ENCODE measurements around the gene CACNA1C.
"Not testable (repeated sequence)": the region's sequence is repeated elsewhere in the genome, so short reads cannot be mapped to it uniquely, and the experiment has no call there.

CACNA1C gene

DNA sequence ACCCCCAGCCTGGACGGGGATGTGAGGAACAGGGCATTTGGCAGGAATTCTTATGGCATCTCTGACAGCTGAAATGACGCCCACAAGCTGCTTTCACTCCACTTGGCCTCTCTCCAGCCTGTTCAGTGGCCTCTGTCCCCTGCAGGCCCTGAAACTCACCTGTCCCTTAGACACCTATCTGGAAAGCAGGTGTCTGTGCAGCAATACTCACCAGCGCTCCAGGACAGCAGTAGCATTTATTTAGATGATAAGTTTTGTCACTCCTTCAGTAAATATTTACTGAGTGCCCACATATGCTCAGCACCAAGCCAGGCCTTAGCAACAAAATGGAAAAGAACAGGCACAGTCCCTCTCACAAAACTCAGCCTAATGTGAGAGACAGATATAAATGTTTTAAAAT is 430.9 kb downstream of the CACNA1C start:
- DNase-seq (ENCODE audit: low read depth in 2 of 2), result no peak

DNA sequence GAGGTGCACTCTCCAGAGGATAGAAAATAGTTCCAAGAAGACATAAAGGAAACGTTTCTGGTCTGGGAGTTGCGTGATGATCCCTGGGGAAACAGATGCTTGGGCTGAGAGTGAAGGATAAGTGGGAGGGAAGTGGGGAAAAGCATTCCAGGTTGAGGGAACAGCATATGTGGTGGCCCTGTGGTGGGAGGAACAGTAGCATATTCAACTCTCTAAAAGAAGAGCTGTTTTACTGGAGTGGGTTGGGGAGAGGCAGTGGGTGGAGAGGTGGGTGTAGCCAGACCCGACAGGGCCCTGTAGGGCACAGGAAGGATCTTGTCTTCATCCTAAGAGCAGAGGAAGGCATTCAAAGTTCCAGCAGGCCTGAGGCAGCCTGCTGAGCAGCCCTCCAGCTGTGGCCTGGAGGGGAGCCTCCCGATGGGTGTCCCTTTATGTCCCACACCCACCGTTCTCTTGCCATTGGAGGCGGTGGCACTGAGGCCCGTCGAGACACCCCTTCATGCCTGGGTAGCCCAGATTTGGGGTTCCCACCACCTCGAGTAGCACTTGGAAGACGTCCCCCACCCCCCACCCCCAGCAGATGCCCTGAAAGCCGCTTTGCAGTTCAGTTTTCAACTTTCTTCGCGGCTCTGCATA is 431.5 kb downstream of the CACNA1C start:
- DNase-seq (ENCODE audit: low read depth in 2 of 2), result no peak

DNA sequence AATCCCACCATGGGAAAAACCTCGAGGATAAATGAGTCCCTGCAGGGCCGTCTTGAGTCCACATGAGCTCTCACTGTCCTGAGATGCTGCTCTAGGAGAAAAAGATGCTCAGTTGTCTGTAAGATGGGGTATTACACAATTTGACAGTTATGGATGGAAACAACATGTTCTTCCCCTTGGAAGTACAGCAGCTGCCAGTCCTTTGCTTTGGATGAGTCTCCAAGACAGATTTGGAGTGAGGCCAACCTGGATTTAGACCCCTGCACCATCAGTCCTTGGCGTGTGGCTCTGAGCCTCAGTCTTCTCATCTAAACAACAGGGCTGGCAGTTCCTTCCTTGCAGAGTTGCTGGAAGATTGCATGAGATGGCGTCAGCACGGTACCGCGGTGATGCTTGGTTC is 432.9 kb downstream of the CACNA1C start:
- no peak for DNase-seq (ENCODE audit: low read depth in 2 of 2)

DNA sequence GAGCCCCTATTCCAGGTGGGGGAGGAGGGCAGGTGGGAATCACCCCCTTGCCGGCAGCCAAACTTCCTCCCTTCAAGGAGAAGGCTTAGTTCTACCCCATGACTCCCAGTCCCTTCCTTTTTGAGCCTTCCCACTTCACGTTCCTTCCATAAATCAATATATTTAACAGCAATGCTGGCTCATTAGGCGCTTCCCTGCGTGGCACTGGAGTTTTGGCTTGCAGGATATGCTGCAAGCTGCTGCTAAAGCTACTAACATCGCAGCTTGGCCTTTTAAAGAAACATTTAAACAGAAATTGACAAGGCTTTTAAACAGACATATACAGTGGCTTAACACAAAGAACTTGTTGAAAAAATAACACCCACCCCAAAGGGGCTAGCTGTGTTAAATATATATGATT is 434.0 kb downstream of the CACNA1C start:
- DNase-seq (ENCODE audit: low read depth in 2 of 2), result no peak

DNA sequence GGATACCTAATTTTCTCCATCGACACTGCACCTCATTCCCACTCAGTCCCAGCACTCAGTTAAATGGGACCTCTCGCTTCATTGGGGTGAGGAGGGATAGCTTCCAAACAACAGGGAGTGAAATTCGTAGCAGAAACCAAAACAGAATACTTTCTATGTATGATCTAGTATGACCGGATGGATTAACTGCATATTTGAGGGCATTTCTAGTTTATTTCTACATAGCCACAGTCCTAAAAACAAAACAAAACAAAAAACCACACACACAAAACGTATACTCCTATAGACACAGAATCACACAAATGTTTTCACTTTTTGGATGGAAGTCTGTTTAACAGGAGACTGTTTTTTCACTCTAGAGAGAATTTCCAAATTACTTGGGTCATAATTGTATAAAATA is 434.5 kb downstream of the CACNA1C start:
- DNase-seq (ENCODE audit: low read depth in 2 of 2), result no peak

DNA sequence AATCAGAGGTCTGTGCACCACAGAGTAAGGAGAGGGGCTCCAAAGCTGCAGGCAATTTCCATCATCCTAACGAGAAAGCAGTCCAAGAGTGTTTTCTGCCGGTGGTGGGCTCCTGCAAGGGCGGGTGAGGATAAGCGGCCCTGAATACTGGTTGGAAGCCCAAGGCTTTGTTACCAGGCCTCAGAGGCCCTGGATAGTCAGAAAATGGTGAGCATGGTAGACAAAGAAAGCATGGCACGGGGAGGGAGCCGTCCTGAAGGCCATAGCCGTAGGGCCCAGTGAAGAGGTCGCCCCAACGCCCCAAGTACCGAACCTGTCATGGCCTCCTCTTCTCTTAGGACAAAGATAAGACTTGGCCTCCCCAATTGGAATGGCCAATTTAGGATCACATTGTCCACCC is 435.3 kb downstream of the CACNA1C start:
- DNase-seq (ENCODE audit: low read depth in 2 of 2), result no peak

DNA sequence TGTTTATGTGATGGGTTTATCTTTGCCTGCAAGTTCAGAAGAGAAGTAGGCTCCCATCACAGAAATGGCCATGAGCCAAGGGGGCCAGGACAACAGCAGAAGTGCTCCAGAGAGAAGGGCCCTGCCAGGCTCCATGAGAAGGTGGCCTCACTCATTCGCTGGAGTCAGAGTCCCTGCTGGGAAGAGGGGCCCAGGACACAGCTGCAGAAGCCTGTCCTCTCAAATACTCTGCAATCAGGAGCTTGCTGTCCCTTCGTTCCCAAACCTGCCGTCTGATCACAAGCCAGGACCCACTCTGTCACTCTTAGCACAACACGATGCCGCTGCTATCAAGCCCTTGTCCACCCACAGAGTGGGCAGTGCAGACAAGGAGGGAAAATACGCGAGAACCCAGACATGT is 435.8 kb downstream of the CACNA1C start:
- no peak for DNase-seq (ENCODE audit: low read depth in 2 of 2)

DNA sequence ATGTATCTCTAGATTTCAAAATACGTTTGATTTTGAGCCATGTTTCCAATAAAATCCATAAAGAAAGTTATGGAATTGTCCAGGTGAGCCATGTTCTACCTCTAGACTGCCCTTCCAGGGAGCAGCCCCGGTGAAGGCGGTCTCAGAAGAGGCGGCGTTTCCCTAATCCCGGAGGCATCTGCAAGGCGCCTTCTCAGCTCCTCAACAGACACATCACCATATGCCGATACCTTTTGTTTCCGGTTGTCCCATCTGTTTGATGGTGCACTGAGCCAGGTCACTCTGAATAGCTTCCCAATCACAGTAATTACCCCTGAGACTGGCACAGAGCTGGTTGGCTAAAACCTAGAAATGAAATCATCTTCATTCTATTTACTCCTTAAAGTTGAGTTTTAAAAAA is 436.5 kb downstream of the CACNA1C start:
- no peak for DNase-seq (ENCODE audit: low read depth in 2 of 2)

DNA sequence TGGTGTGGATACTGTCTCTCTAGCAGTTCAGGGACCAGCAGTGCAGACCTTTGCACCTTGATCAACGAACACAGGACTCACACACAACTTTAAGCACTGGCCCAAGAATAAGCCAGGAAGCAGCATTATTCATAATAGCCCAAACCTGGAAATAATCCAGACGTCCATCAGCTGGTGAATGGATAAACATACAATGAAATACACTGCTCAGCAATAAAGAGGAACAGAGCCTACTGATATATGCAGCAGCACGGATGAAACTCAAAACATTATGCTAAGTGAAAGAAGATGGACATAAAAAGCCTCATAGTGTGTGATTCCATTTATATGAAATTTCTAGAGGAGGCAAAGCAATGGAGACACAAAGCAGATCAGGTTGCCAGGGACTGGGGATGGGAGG is 438.0 kb downstream of the CACNA1C start:
- DNase-seq (ENCODE audit: low read depth in 2 of 2), result no peak

DNA sequence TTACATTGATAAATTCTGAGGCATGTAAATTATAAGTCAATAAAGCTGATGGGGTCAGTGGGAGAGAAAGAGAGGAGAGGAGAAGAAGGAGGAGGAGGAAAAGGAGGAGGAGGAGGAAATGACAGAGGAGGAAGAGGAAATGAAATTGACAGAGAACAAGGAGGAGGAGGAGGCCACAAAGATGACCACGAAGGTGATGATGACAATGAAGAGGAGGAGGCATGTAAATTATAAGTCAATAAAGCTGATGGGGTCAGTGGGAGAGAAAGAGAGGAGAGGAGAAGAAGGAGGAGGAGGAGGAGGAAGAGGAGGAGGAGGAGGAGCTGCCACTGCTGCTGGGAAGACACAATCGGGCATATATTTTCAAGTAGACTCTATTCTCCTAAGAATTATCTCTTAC is 438.6 kb downstream of the CACNA1C start:
- not testable (repeated sequence) for DNase-seq (ENCODE audit: low read depth in 2 of 2)

DNA sequence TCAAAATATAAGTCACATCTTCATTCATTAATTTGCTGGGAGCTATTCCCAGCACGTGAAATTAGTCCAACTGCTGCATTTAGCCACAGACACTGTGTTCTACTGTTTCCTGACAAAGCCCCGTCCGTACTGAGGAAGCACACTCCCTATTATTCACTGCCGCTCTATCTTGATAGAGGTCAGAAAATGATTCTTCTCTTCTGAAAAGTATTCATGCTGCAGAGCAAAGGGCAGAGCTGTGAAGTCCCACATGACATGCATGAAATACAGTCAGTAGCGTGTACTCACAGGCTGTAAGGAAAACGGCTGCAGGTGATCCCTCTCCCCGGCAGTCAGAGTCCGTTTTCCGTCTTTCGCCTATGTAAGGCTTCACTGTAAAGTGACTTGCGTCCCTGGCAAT is 439.4 kb downstream of the CACNA1C start:
- DNase-seq (ENCODE audit: low read depth in 2 of 2), result no peak

DNA sequence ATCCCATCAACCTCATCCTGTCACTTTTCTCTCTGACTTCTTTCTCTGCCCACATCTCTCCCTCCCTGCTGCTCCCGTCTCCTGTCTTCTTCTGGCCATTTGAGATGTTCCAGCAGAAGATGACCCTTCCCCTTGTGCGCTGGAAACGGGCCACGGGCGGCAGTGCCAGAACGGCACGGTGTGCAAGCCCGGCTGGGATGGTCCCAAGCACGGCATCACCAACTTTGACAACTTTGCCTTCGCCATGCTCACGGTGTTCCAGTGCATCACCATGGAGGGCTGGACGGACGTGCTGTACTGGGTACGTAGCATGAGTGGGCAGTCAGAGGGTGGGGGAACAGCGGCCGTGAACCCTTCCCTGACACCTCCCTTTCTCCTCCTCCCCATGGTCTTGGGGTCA is 440.3 kb downstream of the CACNA1C start:
- no peak for DNase-seq (ENCODE audit: low read depth in 2 of 2)

DNA sequence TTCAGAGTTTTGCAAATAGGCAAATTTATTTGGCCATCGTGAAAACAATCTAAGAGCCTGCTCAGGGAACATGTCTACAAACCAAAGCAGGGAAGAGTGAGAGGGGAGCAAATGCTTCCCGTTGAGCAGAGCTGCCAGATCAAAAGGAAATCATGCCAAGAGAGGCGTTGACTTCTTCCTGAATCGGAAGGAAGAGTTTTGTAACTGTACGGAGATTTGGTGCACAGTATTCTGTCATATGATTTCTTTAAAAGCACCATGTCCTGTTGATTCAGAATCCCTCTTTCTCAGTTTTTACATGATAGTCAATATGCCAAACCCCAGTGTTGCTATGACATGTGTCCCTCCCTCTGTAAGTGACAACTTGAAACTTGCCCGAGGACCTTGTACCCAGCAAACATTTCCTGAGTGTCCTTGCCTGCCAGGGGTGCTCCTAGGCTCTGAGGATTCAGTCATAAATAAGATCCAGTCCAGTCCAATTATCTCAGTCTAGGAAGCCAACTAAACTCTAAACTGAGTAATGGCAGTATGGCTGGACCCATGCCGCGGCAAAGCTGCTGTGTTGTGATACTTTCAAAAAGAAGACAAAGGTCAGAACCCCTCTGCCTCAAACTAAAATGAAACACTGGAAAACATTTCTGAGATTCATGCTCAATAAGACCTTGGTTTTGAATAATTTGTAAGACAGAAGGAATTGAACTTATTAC is 441.9 kb downstream of the CACNA1C start:
- no peak for DNase-seq (ENCODE audit: low read depth in 2 of 2)

DNA sequence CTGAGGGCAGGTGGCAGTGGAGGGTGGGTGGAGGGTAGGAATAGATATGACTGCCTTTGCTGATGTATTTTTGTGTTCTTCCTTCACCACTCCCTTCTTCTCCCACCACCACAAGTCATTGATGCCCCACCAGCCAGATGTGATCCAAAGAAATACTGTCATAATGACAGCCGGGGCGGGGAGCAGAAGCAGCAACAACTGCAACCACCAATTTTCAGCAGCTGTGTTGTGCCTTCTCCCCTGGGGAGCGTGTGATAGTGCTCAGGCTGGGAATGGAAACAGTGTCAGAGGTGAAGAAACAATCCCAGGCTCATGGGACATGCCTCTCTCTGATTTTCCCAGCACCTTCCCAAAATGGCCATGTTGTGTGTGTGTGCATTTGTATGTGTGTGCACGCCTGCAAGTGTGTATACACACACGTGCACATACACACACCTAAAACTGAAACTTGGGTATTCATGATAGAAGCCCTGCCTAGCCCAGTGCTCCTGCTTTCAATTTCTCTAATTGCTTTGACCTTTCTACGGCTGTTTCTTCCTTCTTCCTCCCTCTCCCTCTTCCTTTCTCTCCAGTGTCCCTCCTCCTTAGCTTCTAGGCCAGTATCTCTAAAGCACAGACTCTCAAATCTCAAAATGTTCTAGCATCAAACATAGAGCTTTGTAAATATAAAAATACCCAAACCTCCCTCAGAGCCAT is 442.8 kb downstream of the CACNA1C start:
- DNase-seq (ENCODE audit: low read depth in 2 of 2), result no peak

DNA sequence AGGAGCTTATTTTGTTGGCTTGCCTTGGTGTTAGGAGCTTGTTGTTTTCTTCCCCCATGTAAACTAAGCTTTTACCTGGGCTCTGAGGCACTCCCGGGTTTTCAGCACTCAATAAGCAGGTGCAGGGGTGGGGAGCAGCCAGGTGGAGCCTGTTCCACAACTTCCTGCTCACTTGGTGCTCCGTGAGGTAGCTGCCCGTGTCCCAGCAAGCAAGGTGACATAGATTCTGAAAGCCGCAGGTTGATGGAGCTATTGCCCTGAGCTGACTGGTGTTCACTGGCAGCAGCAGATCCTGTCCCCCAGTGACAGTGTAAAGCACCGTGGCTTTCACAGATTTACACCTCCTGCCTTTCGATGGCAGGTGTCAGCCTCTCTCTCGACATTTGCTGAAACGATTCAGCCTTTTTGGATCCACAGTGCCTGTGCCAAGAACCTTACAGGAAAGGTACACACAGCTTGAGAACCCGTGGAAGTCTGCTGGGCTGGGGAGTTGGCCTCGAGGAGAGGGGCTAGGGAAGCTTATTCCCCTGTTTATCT is 446.2 kb downstream of the CACNA1C start:
- DNase-seq (ENCODE audit: low read depth in 2 of 2), result no peak

DNA sequence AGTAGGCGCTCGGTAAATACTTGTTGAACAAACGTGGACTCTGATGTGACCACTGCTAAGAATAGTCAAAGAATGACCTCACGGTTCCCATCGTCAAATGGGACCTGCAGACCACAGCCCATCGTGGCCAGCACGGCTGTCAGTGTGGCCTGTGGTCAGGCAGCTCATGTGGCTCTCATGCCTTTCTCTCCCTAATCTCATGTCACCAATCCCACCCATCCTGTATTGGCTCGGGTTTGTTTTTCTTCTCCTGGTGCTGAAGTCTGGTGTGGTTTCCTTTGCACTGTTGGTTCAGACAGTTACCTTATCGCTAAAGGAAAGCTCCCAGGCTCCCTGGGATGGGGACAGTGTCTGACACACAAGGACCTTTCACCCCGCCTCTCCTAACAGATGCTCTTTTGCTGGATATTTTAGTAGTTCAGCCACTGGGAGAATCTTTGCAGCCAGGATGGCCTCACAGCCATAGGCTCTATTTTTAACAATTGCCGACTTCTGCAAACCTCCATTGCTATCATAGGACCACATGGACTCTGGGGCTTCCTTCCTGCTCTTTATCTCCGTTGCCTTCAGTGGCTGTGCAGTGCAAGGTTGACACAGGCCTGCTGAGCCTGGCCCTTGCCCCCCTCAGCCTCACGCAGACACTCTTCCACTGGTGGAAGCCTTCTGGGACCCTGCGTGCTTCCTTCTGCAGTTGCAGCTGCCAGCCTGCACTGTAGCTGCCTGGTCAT is 448.8 kb downstream of the CACNA1C start:
- no peak for DNase-seq (ENCODE audit: low read depth in 2 of 2)

DNA sequence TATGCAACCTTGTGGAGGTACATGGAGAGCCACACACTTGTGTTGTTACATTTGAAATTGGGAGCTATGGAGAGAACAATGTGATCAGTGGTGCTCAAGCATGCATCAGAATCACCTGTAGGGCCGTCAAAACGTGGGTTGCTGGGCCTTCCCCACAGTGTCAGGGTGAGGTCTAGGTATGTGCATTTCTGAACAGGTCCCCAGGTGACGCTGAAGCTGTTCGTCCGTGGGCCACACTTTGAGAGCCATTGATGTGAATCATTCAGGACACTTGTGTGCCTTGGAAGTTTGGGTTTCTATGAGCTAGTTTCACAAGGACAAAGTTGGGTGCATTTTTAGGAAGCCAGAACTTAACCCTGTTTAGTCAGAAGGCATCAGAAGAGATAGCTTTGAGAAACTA is 450.2 kb downstream of the CACNA1C start:
- no peak for DNase-seq (ENCODE audit: low read depth in 2 of 2)

DNA sequence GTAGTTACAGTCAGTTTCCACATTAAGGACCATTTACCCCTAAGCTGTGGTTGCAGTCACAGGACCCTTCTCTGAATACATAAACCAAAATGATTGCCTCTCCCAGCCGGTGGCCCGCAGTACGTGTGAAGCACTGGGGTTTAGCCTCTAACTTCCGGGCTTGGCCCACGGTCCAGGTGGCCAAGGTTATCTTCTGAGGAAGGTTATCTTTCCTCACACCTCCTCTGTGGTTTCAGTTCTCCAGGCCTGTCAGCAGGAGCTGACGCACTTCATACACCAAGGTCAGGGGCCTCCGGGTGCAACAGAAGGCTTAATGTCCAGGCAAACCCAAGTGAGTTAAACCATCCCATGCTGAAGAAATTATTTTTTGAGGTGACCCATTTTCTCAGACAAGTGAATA is 451.0 kb downstream of the CACNA1C start:
- no peak for DNase-seq (ENCODE audit: low read depth in 2 of 2)

DNA sequence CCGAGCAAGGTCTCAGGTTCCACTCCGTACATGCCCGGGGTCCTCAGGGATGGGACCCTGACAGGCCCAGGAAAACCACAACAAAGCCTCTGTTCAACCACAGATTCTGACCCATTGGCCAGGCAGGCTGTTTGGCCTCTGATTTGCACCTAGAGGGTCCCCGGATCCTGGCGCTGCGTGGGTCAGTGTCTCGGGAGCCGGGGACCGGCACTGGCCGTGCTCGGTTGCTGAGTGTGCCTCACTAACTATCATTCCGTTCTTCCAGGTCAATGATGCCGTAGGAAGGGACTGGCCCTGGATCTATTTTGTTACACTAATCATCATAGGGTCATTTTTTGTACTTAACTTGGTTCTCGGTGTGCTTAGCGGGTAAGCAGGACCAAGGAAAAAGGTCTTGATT is 451.8 kb downstream of the CACNA1C start:
- no peak for DNase-seq (ENCODE audit: low read depth in 2 of 2)

DNA sequence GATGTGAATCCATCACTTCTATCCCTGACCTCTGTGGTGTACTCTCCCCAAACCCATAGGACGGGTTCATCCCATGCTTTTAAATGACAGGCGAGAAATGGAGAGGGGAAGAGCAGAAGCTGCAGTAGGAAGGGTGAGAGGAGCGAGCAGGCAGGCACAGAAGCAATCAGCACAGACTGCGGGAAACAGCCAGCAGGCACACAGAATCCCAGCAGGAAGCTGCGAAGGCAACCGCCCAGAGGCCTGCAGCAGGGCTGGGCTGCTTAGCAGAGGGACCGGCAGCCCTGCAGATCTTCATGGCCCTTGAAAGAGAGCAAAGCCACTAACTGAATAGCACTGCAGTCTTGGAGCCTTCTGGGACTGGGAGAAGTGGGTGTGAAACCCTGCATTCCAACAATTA is 455.0 kb downstream of the CACNA1C start:
- DNase-seq (ENCODE audit: low read depth in 2 of 2), result no peak

DNA sequence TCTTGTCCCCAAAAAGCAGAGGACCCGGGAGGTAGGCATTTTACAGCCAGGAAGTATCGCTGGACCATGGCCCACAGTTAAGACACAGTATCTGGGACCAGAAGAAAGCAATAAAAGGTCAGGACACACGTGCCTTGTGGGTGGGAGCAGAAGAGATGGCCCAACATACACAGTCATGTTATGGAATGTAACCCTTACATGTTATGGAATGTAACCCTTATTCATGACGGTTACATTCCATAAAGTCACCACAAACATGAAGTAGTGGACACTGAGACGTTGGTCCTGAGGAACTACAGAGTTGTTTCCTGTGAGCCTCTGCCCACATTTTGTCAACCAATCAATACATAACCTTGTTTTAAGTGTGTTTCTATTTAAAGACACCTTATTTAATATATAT is 456.4 kb downstream of the CACNA1C start:
- no peak for DNase-seq (ENCODE audit: low read depth in 2 of 2)

DNA sequence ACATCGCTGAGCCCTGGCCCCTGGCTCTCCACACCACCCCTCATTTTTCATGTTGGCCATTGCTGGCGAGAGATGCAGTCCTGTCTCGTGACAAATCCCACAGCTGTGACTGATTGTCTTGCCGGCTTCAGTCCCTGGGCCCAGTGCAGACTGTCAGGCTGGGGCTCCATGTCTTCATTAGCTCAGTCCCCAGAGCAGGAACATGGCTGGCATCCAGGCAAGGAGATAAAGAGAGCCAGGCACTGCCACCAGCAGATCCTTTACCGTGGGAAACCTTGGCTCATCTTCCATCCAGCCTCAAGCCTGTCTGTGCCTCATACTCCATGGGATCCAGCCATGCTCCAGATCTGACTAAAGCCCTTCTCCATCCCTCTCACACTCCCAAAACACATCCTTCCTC is 457.3 kb downstream of the CACNA1C start:
- no peak for DNase-seq (ENCODE audit: low read depth in 2 of 2)
